Lower leg skin (tissue), 3 donors: ENCODE data around the gene HAUS2.

Experiments
- POLR2A ChIP-seq, 2 donors: fragments of 450-650 bp; IDR thresholded peaks; one replicate each; pipeline ENCODE4 v1.6.1; 2016 to 2017; ENCODE audit warnings: antibody characterized with exemption in 2 of 2, mild to moderate bottlenecking in 1 of 2, moderate library complexity in 1 of 2
- TF ChIP-seq, protein P1 (sequence below), 3 donors: fragments of 450-650 bp; IDR thresholded peaks; one replicate each; pipeline ENCODE4 v1.5.1; 2016; ENCODE audit warnings: antibody characterized with exemption in 3 of 3, mild to moderate bottlenecking in 3 of 3, moderate library complexity in 2 of 3

DNA sequence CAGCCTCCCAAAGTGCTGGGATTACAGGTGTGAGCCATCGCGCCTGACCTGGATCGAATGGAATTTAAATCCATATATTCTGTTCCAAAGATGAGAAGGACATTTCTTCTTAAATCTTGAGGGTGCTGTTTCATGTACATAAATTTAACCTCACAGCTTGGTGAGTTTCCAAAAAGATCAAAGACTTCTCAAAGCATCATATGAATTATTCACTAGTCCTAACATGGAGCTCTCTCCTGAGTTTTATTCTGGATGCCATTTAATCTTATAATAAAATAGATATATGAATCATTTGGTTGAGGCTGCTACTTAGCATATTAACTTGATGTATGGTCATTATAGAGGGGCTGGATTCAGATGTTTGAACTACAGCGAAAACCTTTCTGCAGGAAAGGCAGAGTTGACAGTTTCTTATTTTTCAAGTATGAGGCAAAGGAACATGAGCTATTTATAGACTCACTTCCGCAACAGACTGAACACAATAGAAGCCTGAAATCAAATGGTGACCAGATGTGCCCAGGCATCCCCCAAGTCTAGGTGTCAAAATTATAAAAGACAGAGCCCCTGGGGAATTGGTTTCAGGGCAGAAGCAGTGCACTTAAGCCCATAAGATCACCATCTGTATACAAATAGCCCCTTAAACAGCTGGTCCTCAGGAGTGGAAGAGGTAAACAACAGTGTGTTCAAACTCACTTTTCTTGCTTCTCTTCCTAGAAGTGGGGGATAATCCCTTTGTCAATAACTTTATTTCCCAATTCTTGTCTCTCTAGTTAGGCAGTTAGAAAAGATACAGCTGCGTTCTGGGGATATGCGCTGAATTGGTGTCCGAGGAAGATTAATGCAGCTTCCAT, 56.5 kb downstream of the HAUS2 start:
- TF ChIP-seq POLR2A (IDR thresholded peaks at IDR 0.05) = no peak
- TF ChIP-seq, protein P1, sequence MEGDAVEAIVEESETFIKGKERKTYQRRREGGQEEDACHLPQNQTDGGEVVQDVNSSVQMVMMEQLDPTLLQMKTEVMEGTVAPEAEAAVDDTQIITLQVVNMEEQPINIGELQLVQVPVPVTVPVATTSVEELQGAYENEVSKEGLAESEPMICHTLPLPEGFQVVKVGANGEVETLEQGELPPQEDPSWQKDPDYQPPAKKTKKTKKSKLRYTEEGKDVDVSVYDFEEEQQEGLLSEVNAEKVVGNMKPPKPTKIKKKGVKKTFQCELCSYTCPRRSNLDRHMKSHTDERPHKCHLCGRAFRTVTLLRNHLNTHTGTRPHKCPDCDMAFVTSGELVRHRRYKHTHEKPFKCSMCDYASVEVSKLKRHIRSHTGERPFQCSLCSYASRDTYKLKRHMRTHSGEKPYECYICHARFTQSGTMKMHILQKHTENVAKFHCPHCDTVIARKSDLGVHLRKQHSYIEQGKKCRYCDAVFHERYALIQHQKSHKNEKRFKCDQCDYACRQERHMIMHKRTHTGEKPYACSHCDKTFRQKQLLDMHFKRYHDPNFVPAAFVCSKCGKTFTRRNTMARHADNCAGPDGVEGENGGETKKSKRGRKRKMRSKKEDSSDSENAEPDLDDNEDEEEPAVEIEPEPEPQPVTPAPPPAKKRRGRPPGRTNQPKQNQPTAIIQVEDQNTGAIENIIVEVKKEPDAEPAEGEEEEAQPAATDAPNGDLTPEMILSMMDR (IDR thresholded peaks at IDR 0.05) = no peak
